C4-2B (cell line): ENCODE results near the gene NBR1.
"Not testable (repeated sequence)": the region's sequence is repeated elsewhere in the genome, so short reads cannot be mapped to it uniquely, and the experiment has no call there.

Experiments
- H3K27ac ChIP-seq: fragments of 450-650 bp; 2 replicates; pipeline ENCODE4 v1.5.1; 2017
- CTCF ChIP-seq: fragments of 450-650 bp; conservative IDR thresholded peaks from 2 replicates; pipeline ENCODE4 v1.5.1; 2017; ENCODE audit warnings: mild to moderate bottlenecking
- ZFX ChIP-seq: fragments of 450-650 bp; IDR thresholded peaks from 2 replicates; pipeline ENCODE4 v1.6.1; 2017

The NBR1 gene

GRCh38 chr17:43216762-43217613 lies 46.0 kb downstream of the NBR1 start:
- no peak overlapping the region for H3K27ac ChIP-seq
- TF ChIP-seq ZFX: no peak
- no peak for TF ChIP-seq CTCF

GRCh38 chr17:43217614-43218087 lies 46.6 kb downstream of the NBR1 start:
- H3K27ac ChIP-seq: no peak overlapping the region
- TF ChIP-seq CTCF: no peak
- no peak for TF ChIP-seq ZFX

GRCh38 chr17:43219001-43219400 lies 48.0 kb downstream of the NBR1 start:
- no peak for TF ChIP-seq ZFX
- H3K27ac ChIP-seq: no peak overlapping the region

- H3K27ac ChIP-seq: no peak overlapping the region
- TF ChIP-seq ZFX (no peak), CTCF (no peak)
These were observed 48.8 kb downstream of the NBR1 start for GRCh38 chr17:43219746-43220380.

GRCh38 chr17:43220511-43221125 lies 49.6 kb downstream of the NBR1 start:
- TF ChIP-seq CTCF (no peak), ZFX (no peak)
- H3K27ac ChIP-seq: no peak overlapping the region

- no peak overlapping the region for H3K27ac ChIP-seq
- TF ChIP-seq ZFX: no peak
These were observed 53.2 kb downstream of the NBR1 start for GRCh38 chr17:43224146-43224705.

GRCh38 chr17:43226393-43226792 lies 55.4 kb downstream of the NBR1 start:
- TF ChIP-seq ZFX: no peak
- TF ChIP-seq CTCF: no peak
- no peak overlapping the region for H3K27ac ChIP-seq

- H3K27ac ChIP-seq: not testable (repeated sequence)
These were observed 57.2 kb downstream of the NBR1 start, which contains the start of gene CCDC200 for GRCh38 chr17:43228020-43228782. CCDC200 (minus strand) TSS chr17:43228623; CDS start chr17:43228554, 69 bp downstream.

GRCh38 chr17:43231205-43232020 lies 60.4 kb downstream of the NBR1 start:
- H3K27ac ChIP-seq: not testable (repeated sequence)

- H3K27ac ChIP-seq: not testable (repeated sequence)
These were observed 61.1 kb downstream of the NBR1 start for GRCh38 chr17:43232021-43232699.

- not testable (repeated sequence) for H3K27ac ChIP-seq
These were observed 62.2 kb downstream of the NBR1 start for GRCh38 chr17:43233263-43233662.

- H3K27ac ChIP-seq: not testable (repeated sequence)
These were observed 62.9 kb downstream of the NBR1 start, which contains the start of gene RNU2-1 for GRCh38 chr17:43233877-43234276. RNU2-1 (minus strand) TSS chr17:43233977.
